Cardiac atrium fibroblast (primary cell): Measurements from ENCODE around the gene EN1. TPM values are rescaled to one million over a fixed set of nuclear protein-coding genes. Genes with fewer than 3 reads are reported as not detected.

ENCODE experiments used
- total RNA-seq: library from RNA; depleted of rRNA; stranded (reverse); fragments of >200 nt; gene quantifications from 2 replicates; pipeline ENCODE4 v1.2.3, GENCODE V29; 2015

Gene EN1
- not detected in 2 replicates for total RNA-seq

GRCh38 chr2:118846953-118847761 is at the start of gene EN1:
Gene EN1 (minus strand): TSS chr2:118847648. CDS start chr2:118847167, 481 bp downstream.

Other genes starting within 250 kb of the EN1 start
- gene MARCO, start 94.5 kb upstream of the EN1 start, total RNA-seq, result not detected in 2 replicates